DND-41 (cell line): ENCODE results near the gene VAV3.

Source experiments
- EZH2 ChIP-seq: IDR thresholded peaks from 3 replicates; pipeline ENCODE4 v1.6.1; 2012; ENCODE audit warnings: borderline replicate concordance, low read depth, mild to moderate bottlenecking, moderate library complexity, low read length, inconsistent platforms; ENCODE audit not compliant: severe bottlenecking
- TF ChIP-seq, protein P1 (sequence below): IDR thresholded peaks from 2 replicates; pipeline ENCODE4 v1.5.1; 2012; ENCODE audit warnings: borderline replicate concordance, low read length, moderate library complexity, mild to moderate bottlenecking; ENCODE audit not compliant: poor library complexity, severe bottlenecking; ENCODE audit errors: extremely low read depth

DNA sequence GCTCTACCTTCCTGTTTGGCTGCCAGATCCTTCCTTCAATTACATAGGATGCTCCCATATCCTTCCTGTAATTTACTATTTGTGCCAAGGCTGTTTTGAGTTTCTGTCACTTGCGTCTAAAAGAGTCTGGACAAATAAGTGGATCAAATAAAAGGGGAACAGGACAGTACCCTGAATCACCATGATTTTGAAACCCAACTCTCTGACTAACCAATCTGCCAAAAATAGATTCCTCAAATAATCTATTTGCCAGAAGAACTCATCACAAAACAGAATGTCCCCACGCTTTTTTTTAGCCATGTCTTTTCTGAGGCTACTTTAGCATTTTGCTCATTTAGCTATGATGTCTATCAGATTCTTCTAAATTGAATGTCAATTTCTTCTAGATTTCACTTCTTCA is 431.5 kb downstream of the VAV3 start:
- TF ChIP-seq, protein P1, sequence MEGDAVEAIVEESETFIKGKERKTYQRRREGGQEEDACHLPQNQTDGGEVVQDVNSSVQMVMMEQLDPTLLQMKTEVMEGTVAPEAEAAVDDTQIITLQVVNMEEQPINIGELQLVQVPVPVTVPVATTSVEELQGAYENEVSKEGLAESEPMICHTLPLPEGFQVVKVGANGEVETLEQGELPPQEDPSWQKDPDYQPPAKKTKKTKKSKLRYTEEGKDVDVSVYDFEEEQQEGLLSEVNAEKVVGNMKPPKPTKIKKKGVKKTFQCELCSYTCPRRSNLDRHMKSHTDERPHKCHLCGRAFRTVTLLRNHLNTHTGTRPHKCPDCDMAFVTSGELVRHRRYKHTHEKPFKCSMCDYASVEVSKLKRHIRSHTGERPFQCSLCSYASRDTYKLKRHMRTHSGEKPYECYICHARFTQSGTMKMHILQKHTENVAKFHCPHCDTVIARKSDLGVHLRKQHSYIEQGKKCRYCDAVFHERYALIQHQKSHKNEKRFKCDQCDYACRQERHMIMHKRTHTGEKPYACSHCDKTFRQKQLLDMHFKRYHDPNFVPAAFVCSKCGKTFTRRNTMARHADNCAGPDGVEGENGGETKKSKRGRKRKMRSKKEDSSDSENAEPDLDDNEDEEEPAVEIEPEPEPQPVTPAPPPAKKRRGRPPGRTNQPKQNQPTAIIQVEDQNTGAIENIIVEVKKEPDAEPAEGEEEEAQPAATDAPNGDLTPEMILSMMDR = no peak
- no peak for TF ChIP-seq EZH2
